ENCODE measurements around the gene C1orf167. TPM values are rescaled to one million over a fixed set of nuclear protein-coding genes. Genes with fewer than 3 reads are reported as not detected.

C1orf167 gene
- total RNA-seq, 2 experiments from 2014 or later: not detected

- Mint-ChIP-seq H3K36me3 (ENCODE audit: low read depth) (peaks cover 8% of the 10 kb centered on the region), H3K4me3 (no peak overlapping the region), H3K27ac (no peak overlapping the region), H3K9me3 (no peaks in the 10 kb centered on the region), H3K27me3 (ENCODE audit: low read depth) (no peaks in the 10 kb centered on the region), H3K4me1 (ENCODE audit: low read depth) (no peaks in the 10 kb centered on the region)
- intact Hi-C loops (cut with micrococcal nuclease): no loop called here
- no peak for DNase-seq
- CTCF ChIA-PET: interaction anchor here (1.2 kb wide), 1 partner anchor 13 kb away, joined by 5 read pairs; no protein-coding TSS in a partner anchor
Measured at GRCh38 chr1:11825131-11825530, 63.1 kb downstream of the C1orf167 start.

DNA sequence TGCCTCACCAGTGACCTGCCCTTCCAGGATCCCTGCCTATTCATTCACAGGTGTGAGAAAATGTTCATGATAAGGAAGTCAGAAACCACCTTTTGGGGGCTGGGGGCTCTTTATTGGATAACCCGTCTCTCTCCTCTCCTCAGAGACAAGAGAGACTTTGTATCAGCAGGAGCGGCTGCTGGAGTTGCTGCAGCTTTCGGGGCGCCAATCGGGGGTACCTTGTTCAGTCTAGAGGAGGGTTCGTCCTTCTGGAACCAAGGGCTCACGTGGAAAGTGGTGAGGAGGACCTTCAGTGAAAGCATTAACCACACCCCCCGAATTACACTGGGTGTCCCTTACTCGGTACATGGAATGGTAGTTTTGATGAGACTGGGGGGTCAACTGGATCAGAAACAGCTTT is 65.0 kb downstream of the C1orf167 start:
- no peak overlapping the region for H3K4me3 Mint-ChIP-seq
- intact Hi-C loops (cut with micrococcal nuclease): no loop called here
- H3K27ac Mint-ChIP-seq: no peak overlapping the region
- peaks cover 7% of the 10 kb centered on the region for H3K36me3 Mint-ChIP-seq (ENCODE audit: low read depth)
- DNase-seq: no peak
- H3K27me3 Mint-ChIP-seq (ENCODE audit: low read depth): no peaks in the 10 kb centered on the region
- H3K4me1 Mint-ChIP-seq (ENCODE audit: low read depth): no peaks in the 10 kb centered on the region
- no peaks in the 10 kb centered on the region for H3K9me3 Mint-ChIP-seq
- CTCF ChIA-PET: no interaction called here

- H3K4me3 Mint-ChIP-seq: no peak overlapping the region
- CTCF ChIA-PET: interaction anchor here (1.1 kb wide), 1 partner anchor 12 kb away, joined by 3 read pairs; no protein-coding TSS in a partner anchor
Measured at GRCh38 chr1:11828511-11828910, 66.5 kb downstream of the C1orf167 start.

GRCh38 chr1:11831945-11832725 is 70.1 kb downstream of the C1orf167 start:
- intact Hi-C loops (cut with micrococcal nuclease): no loop called here
- Mint-ChIP-seq H3K27ac (no peak overlapping the region), H3K27me3 (ENCODE audit: low read depth) (no peaks in the 10 kb centered on the region), H3K4me3 (no peak overlapping the region), H3K36me3 (ENCODE audit: low read depth) (peaks cover 11% of the 10 kb centered on the region), H3K4me1 (ENCODE audit: low read depth) (no peaks in the 10 kb centered on the region), H3K9me3 (no peaks in the 10 kb centered on the region)
- CTCF ChIA-PET: interaction anchor here (1.5 kb wide), 1 partner anchor 60 kb away, joined by 3 read pairs; no protein-coding TSS in a partner anchor
- no peak for DNase-seq

More at GRCh38 chr1:11828511-11828910, 66.5 kb downstream of the C1orf167 start:
- no peaks in the 10 kb centered on the region for H3K4me1 Mint-ChIP-seq (ENCODE audit: low read depth)
- H3K27me3 Mint-ChIP-seq (ENCODE audit: low read depth): no peaks in the 10 kb centered on the region
- no peaks in the 10 kb centered on the region for H3K9me3 Mint-ChIP-seq
- no peak overlapping the region for H3K27ac Mint-ChIP-seq
- intact Hi-C loops (cut with micrococcal nuclease): no loop called here
- DNase-seq: no peak
- peaks cover 7% of the 10 kb centered on the region for H3K36me3 Mint-ChIP-seq (ENCODE audit: low read depth)

- H3K9me3 Mint-ChIP-seq: no peaks in the 10 kb centered on the region
- no peaks in the 10 kb centered on the region for H3K27me3 Mint-ChIP-seq (ENCODE audit: low read depth)
- H3K4me1 Mint-ChIP-seq (ENCODE audit: low read depth): no peaks in the 10 kb centered on the region
- H3K27ac Mint-ChIP-seq: no peak overlapping the region
- H3K4me3 Mint-ChIP-seq: no peak overlapping the region
- peaks cover 12% of the 10 kb centered on the region for H3K36me3 Mint-ChIP-seq (ENCODE audit: low read depth)
- no peak for DNase-seq
- CTCF ChIA-PET: no interaction called here
- intact Hi-C loops (cut with micrococcal nuclease): no loop called here
Measured at GRCh38 chr1:11833497-11833896, 71.5 kb downstream of the C1orf167 start.

DNA sequence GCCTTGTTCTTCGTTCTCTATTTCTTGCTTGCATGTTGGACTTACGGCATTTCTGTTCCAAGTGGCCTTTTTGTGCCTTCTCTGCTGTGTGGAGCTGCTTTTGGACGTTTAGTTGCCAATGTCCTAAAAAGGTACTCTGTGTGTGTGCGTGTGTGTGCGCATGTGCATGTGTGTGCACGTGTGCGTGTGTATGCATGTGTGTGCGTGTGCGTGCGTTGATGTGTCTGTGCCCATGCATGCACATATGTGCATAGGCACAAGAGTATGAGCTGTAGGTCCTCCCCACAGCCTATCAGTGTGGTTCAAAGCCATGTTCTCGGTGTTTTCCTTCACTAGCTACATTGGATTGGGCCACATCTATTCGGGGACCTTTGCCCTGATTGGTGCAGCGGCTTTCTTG is 71.9 kb downstream of the C1orf167 start:
- Mint-ChIP-seq H3K27ac (no peak overlapping the region), H3K27me3 (ENCODE audit: low read depth) (no peaks in the 10 kb centered on the region), H3K4me1 (ENCODE audit: low read depth) (no peaks in the 10 kb centered on the region), H3K36me3 (ENCODE audit: low read depth) (peaks cover 14% of the 10 kb centered on the region), H3K4me3 (no peak overlapping the region), H3K9me3 (no peaks in the 10 kb centered on the region)
- intact Hi-C loops (cut with micrococcal nuclease): no loop called here
- DNase-seq: no peak
- CTCF ChIA-PET: no interaction called here

GRCh38 chr1:11835441-11836225 is 73.6 kb downstream of the C1orf167 start:
- Mint-ChIP-seq H3K27ac (no peak overlapping the region), H3K36me3 (ENCODE audit: low read depth) (peaks cover 15% of the 10 kb centered on the region), H3K9me3 (no peaks in the 10 kb centered on the region), H3K4me3 (no peak overlapping the region), H3K4me1 (ENCODE audit: low read depth) (no peaks in the 10 kb centered on the region), H3K27me3 (ENCODE audit: low read depth) (no peaks in the 10 kb centered on the region)
- intact Hi-C loops (cut with micrococcal nuclease): loop anchor here (5.0 kb wide), 1 partner anchor 132 kb away; no protein-coding TSS in a partner anchor
- CTCF ChIA-PET: interaction anchor here (0.7 to 1.0 kb wide), 2 partner anchors 9 to 28 kb away, joined by 3 to 4 read pairs; no protein-coding TSS in a partner anchor
- DNase-seq: no peak

- no peak overlapping the region for H3K4me3 Mint-ChIP-seq
- no peaks in the 10 kb centered on the region for H3K9me3 Mint-ChIP-seq
- intact Hi-C loops (cut with micrococcal nuclease): loop anchor here (5.0 kb wide), 1 partner anchor 130 kb away; no protein-coding TSS in a partner anchor
- H3K27ac Mint-ChIP-seq: no peak overlapping the region
- no peaks in the 10 kb centered on the region for H3K27me3 Mint-ChIP-seq (ENCODE audit: low read depth)
- CTCF ChIA-PET: interaction anchor here (0.9 to 1.6 kb wide), 7 partner anchors 26 to 130 kb away, joined by 3 to 7 read pairs (median 4); no protein-coding TSS in a partner anchor
- no peak for DNase-seq
- peaks cover 20% of the 10 kb centered on the region for H3K36me3 Mint-ChIP-seq (ENCODE audit: low read depth)
- H3K4me1 Mint-ChIP-seq (ENCODE audit: low read depth): no peaks in the 10 kb centered on the region
Measured at GRCh38 chr1:11836955-11837766, 75.2 kb downstream of the C1orf167 start.

GRCh38 chr1:11837767-11838348 is 75.9 kb downstream of the C1orf167 start:
- Mint-ChIP-seq H3K4me3 (no peak overlapping the region), H3K9me3 (no peaks in the 10 kb centered on the region), H3K4me1 (ENCODE audit: low read depth) (no peaks in the 10 kb centered on the region), H3K27me3 (ENCODE audit: low read depth) (no peaks in the 10 kb centered on the region), H3K27ac (no peak overlapping the region), H3K36me3 (ENCODE audit: low read depth) (peaks cover 23% of the 10 kb centered on the region)
- intact Hi-C loops (cut with micrococcal nuclease): loop anchor here (1.0 to 5.0 kb wide), 3 partner anchors 55 to 129 kb away; no protein-coding TSS in a partner anchor
- CTCF ChIA-PET: interaction anchor here (0.6 to 1.6 kb wide), 17 partner anchors 13 to 430 kb away, joined by 3 to 7 read pairs (median 4); no protein-coding TSS in a partner anchor
- DNase-seq: no peak

GRCh38 chr1:11838349-11839272 is 76.6 kb downstream of the C1orf167 start:
- Mint-ChIP-seq H3K4me1 (ENCODE audit: low read depth) (no peaks in the 10 kb centered on the region), H3K27ac (no peak overlapping the region), H3K4me3 (no peak overlapping the region), H3K27me3 (ENCODE audit: low read depth) (no peaks in the 10 kb centered on the region), H3K36me3 (ENCODE audit: low read depth) (peaks cover 24% of the 10 kb centered on the region), H3K9me3 (no peaks in the 10 kb centered on the region)
- intact Hi-C loops (cut with micrococcal nuclease): loop anchor here (1.0 to 5.0 kb wide), 3 partner anchors 55 to 129 kb away; no protein-coding TSS in a partner anchor
- DNase-seq: peak; percentile 83
- CTCF ChIA-PET: interaction anchor here (0.6 to 1.4 kb wide), 16 partner anchors 13 to 430 kb away, joined by 3 to 6 read pairs (median 3); no protein-coding TSS in a partner anchor

All from activated naive CD4-positive, alpha-beta T cell treated with anti-CD3 and anti-CD28 coated beads for 36 hours (primary cell).